ENCODE results near the gene FYB2. TPM values are rescaled to one million over a fixed set of nuclear protein-coding genes. Genes with fewer than 3 reads are reported as not detected.

Gene FYB2
- total RNA-seq, 1 donor from 2014 or later = 6.0 TPM

DNA sequence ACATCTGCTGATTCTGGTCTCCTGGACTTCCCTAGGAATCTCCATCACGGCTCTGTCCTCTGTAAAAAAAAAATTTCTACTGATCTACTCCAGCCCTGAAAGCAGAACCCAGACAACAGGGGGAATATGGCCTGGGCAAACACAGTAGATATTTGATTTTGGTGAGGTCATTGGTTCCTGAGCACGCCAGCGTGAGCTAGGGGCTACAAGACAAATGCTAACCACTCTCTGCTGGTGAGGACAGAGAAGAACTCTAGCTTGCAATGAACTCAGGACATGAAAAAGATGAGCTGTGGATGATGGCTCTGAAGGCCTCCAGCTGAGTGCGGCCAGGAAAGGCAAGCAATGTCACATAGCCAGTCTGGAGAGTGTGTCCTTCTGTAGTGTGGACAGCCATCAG, 17.2 kb upstream of the FYB2 start:
- no peak for DNase-seq (ENCODE audit: low spot score)
- intact Hi-C loops (cut with DNase I) = no loop called here

DNA sequence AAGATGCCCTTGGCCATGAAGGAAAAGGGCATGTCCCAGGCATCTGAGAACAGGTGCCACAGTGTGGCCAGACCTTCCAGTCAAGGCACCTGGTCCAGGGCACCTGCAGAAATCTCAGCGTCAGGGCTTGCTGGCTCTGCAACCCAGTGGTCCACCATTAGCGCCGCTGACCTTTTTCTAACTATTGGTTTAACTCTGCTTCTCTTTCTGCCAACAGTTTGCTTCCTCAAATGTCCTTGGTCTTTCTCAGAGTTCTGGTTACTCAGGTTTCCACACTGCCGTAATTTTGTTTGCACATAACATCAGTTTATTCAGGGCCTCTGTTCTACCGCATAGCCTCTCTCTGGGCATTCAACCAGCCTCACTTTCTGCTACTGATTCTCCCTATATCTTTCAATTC, 16.5 kb upstream of the FYB2 start:
- intact Hi-C loops (cut with DNase I) = no loop called here
- DNase-seq (ENCODE audit: low spot score) = no peak

DNA sequence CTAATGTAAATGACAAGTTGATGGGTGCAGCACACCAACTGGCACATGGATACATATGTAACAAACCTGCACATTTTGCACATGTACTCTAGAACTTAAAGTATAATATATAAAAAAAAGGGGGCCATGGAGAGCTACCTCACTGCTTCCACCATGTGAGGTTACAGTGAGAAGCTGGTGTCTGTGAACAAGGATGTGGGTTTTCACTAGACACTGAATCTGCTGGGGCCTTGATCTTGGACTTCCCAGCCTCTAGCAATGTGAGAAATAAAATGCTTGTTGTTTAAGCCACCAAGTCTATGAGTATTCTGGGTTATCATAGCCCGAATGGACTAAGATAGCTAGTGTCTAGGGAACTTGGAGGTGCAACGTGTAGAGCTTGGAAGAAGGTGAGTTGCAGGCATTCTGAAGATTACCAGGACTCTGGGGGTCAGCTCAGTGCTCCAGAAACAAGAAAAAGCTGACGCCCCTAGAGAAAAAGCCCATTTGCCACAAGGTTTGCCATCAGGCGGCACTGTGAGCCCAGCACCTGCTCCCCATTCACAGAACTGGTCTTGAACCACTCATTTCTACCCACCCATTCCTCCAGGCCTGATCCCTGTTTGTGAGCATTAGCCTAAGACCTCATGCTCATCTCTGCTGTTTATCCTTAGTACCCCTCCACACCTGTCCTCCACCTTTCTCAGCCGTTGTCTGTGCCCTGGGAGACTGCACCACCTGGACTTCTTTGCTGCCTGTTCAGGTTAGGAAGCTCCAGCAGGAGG, 15.1 kb upstream of the FYB2 start:
- intact Hi-C loops (cut with DNase I) = loop anchor here (5.0 kb wide), 4 partner anchors 133 to 1213 kb away; partner anchors contain the start of genes C8B and DAB1
- no peak for DNase-seq (ENCODE audit: low spot score)

DNA sequence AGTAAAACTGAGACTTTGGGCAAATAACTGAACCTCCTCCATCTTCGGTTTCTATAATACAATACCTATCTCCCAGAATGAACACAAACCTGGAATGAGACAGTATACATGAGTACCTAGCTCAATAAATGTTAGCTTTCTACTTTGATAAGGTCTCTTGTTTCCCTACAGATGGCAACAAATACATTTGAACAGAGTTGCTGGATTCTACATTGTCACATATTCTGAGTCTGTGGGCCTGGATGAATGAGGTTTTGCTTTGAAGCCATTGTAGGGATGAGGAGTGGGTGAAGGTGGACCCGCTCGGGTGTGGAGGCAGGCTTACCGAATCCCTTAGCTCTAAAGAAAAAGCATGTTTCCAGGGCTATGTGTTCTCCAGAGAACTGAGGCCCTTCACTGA, 13.9 kb upstream of the FYB2 start:
- intact Hi-C loops (cut with DNase I) = loop anchor here (2.0 to 5.0 kb wide), 5 partner anchors 134 to 1214 kb away; partner anchors contain the start of genes C8B and DAB1

DNA sequence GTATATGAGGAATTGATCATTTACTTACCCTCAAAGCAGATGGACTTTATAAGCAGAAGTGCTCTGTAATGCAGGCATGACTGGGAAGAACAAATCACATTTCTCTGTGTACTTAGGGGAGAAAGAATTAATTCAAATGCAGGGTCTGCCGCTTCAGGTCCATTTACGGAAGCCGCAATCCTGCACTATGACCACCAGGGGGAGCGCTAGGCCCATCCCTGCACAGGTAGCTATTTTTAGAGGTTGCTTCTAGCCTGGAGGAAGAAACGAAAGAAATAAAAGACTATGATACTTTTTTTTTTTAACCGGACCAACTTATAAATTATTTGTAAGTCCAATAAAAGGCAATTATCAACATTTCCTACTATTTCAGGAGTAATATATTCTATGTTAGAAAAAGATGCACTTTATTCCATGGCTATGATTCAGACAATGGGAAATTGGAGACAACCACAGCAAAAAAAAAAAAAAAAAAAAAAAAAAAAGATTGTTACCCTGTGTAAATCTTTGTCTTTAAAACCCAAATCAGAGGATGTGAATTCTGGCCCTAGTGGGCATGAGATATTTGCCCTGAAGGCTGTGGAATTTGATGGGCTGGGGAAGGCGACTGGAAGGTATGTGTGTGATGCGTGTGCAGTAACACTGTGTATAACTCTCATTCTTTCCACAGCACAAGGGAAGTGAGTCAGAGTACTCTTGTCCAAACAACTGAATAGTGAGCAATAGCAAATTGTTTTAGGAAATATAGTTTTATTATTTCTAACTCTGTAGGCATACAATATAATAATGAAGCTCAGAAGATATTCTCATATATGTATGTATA, 12.9 kb upstream of the FYB2 start:
- DNase-seq (ENCODE audit: low spot score) = no peak
- intact Hi-C loops (cut with DNase I) = loop anchor here (2.0 to 5.0 kb wide), 5 partner anchors 135 to 1215 kb away; partner anchors contain the start of genes C8B and DAB1

More for the DNA sequence above, 13.9 kb upstream of the FYB2 start:
- no peak for DNase-seq (ENCODE audit: low spot score)

DNA sequence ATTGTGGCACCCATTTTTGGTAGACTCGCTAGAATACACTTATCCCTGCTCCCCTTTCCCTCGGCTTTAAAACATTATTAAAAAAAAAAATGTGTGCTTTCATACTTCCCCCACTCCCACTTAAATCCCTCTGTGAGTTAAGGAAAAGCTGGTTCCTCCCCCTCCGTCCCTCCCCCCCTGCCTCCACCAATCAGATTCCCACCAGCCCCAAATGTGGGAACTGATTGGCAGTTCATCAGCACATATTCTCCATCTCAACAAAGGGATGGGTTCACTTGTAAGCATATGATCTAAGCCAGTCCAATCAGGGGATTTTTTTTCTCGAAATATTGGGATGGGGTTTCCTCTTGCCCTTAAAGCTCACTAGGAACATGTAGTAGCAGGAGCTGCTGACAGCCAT, 10.8 kb upstream of the FYB2 start:
- intact Hi-C loops (cut with DNase I) = loop anchor here (5.0 kb wide), 4 partner anchors 137 to 1217 kb away; partner anchors contain the start of genes C8B and DAB1
- DNase-seq (ENCODE audit: low spot score) = no peak

DNA sequence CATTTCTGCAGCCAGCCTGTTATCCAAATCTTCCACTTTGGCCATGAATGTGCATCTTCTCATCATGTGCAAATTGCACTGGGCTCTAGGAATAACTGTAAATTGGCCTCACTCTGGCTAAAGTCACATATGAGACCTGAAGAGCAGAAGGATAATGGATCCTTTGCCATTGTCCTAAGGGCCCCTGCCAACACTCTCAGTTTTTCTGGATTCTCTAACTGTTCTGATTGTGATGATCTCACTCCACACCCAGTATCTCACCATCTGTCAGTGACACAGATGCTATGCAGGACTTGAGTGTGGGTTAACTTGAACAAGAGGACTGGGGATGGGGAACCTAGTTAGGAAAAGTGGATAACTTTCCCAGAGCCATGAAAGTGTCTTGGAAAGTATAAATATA, 8.5 kb upstream of the FYB2 start:
- intact Hi-C loops (cut with DNase I) = no loop called here
- DNase-seq (ENCODE audit: low spot score) = no peak

DNA sequence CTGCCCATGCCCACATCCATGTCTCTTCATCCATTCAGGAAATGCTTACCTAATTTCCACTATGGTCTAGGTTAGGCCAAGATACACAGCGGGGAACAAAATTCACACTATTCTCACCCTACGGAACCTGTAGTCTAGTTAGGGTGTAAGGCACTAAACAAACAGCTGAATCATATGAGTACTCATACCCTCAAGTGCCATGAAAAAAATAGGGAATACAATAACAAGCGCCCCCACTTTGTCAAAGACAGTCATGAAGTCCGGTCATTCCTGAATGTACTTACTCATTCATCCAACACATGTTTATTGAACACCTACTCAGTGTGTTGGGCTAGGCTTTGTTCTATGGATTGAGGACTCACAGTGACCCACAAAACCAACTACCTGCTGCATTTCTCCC, 6.2 kb upstream of the FYB2 start:
- intact Hi-C loops (cut with DNase I) = no loop called here
- DNase-seq (ENCODE audit: low spot score) = no peak

DNA sequence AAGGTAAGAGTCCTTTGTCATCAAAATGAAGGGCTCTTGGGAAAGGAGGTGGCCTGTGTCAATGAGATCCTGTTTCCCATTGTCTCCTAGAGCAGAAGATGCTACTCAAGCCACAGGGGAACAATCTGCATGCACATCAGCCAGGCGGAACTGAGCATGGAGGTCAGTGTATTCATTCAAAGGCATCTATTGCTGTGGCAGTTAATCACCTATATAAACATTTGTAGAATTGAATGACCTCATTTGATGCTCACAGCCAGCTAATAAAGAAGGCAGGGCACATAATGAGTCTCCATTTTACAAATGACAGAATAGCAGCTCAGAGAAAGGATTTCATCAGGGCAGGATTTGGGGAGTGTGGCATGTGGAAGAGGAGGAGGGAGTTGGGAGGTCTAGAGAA, 5.7 kb upstream of the FYB2 start:
- DNase-seq (ENCODE audit: low spot score) = no peak
- intact Hi-C loops (cut with DNase I) = loop anchor here (5.0 kb wide), 3 partner anchors 118 to 1538 kb away; no protein-coding TSS in a partner anchor

DNA sequence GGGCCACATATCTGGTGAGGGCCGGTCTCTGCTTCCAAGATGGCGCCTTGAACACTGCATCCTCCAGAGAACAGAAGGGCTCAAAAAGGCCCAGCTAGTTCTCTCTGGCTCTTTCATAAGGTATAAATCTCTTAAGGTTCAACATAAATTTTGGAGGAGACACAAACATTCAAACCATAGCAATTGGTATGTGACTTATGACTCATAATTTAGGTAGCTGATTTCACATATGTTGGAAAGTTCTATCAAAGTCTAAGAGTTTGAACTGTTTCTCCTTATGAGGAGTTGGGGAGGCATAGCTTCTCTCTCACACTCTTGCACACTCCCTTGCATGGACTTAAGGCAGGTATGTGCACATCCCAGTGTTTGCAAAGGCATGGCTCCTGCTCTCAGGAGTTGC, 5.1 kb upstream of the FYB2 start:
- DNase-seq (ENCODE audit: low spot score) = no peak
- intact Hi-C loops (cut with DNase I) = loop anchor here (5.0 kb wide), 3 partner anchors 117 to 1537 kb away; no protein-coding TSS in a partner anchor

DNA sequence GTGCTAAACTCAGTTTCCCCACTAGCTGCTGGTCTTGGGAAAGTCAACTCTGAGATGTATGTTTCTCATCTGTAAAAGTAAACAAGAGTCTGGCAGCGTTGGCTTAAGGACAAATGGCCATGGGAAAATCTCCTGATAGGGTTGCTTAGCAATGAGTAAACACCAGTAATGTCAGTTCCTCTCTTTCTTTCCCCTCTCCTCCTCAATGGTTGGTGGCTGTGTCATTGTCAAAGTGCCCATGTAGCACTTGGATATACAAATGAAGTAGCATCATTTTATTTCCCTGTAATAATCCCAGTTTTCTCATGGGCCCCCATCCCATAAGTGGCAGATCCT, 2.2 kb upstream of the FYB2 start:
- intact Hi-C loops (cut with DNase I) = loop anchor here (2.0 to 5.0 kb wide), 4 partner anchors 63 to 1534 kb away; no protein-coding TSS in a partner anchor
- no peak for DNase-seq (ENCODE audit: low spot score)

DNA sequence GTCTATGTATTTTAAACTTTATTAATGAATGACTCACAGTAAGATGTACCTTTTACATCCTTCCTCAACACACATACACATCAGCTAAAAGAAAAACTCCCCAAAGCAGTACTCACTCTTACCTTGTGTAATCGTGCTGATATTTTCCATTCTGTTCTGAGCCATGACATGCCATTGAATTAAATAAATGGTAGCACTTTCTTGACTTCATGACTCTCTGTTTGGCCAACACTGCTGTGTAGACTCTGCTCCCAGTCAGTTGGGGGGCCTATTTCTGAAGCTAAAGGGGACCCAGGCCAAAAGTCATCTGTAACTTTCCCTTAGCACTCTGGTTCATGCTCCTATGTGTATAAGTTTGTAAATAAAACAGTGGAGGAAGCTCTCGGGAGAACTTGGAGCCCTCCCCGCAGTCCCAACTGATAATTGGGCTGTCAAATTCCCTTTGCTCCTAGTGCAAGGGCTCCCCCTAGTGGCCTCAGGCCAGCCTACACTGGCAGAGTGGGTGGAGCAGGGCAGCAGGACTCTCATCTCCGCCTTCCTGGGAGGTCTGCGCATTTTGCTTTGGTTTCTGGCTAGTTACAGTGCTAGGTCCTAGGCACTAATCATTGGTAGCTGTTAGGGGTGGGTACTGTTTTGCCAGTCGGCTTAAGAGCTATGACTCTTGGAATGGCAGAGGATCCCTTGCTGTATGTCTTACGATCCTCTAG, 1.7 kb upstream of the FYB2 start:
- DNase-seq (ENCODE audit: low spot score) = peak; percentile 78
- intact Hi-C loops (cut with DNase I) = loop anchor here (2.0 to 5.0 kb wide), 4 partner anchors 62 to 1534 kb away; no protein-coding TSS in a partner anchor

DNA sequence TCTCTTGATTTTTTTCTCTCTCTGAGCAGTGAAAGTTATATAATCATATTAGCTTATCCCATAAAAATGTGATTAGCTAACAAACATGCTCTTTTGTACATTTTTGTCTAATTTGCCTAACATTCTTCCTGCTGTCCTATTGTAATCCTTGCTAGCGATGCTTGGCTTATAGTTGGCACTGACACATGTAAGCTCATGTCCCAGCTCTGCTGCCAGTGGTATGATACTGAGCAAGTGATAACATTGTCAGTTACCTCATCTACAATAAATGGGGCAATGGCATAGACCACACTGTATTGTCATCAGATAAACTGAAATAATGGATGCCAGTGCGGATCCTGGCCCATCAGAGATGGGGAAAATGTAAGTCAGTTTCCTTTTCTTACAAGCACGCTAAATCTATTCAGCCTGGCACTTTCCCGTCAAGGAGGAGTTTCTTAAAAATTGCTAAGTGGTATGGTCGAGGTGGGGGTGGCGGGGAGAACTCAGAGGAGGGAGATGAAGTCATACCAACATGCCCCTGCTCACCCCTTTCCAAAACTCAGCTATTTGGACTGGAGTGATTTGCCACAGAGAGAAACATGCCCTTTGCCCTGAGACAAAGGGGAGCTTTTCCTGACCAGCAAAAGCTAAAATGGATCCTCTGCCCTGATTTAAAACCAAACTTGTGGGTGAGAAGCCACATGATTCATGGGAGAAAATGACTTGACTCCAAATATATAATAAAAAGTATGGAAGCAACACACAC, 1.3 kb downstream of the FYB2 start:
- intact Hi-C loops (cut with DNase I) = loop anchor here (2.0 to 5.0 kb wide), 2 partner anchors 21 to 171 kb away; partner anchors contain the start of gene PRKAA2
- no peak for DNase-seq (ENCODE audit: low spot score)

DNA sequence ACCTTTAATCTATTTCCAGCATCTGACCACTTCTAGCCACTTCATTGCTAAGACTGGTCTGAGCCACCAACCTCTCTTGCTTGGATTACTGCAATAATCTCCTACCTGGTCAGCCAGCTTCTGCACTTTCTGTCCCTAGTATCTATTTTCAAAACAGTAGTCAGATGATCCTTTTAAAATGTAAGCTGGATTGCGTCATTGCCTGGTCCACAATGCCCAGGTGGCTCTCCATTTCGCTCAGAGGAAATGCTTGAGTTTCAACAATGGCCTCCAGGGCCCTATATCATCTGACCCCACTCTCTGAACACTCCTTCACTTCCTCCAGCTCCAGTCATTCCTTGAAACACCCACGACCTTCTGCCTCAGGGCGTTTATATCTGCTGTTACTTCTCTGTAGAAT, 2.3 kb downstream of the FYB2 start:
- no peak for DNase-seq (ENCODE audit: low spot score)
- intact Hi-C loops (cut with DNase I) = loop anchor here (5.0 kb wide), 1 partner anchor 170 kb away; the partner anchor contains the start of gene PRKAA2

DNA sequence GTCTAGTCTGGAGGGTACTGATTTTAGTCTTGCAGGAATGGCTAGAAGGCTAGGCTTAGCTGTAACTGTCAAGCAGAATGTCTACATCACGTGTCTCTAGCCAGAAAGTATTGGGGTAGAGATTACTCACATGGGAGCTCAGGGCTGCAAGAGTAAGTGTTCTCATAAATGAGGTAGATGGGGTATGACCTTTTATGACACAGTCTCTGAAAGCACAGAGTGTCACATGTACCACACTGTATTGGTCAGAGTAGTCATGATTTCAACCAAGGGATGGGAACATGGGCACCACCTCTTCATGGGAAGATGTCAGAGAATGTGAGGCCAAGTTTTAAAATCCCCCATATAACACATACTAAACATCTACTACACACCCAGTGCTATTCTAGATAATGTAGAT, 2.9 kb downstream of the FYB2 start:
- intact Hi-C loops (cut with DNase I) = loop anchor here (5.0 kb wide), 1 partner anchor 169 kb away; the partner anchor contains the start of gene PRKAA2

DNA sequence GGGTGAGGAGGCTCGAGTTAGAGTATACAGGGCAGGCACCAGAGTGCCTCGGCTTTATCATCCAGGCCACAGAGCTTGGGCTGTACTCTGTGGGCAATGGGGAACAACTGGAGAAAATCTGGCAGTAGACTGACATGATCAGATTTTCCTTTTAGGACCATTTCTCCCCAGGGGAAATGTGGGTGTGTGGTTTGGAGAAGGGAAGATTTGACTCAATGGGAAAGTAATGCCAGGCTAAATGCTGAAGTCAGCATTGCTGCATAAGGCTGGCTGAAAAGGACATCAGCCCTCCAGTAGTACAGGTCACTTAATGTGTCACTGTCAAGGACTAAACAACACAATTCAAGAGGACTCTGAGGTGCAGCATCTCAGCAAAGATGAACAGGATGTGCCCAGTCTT, 5.0 kb downstream of the FYB2 start:
- DNase-seq (ENCODE audit: low spot score) = no peak
- intact Hi-C loops (cut with DNase I) = no loop called here

More for the DNA sequence above, 2.9 kb downstream of the FYB2 start:
- no peak for DNase-seq (ENCODE audit: low spot score)

DNA sequence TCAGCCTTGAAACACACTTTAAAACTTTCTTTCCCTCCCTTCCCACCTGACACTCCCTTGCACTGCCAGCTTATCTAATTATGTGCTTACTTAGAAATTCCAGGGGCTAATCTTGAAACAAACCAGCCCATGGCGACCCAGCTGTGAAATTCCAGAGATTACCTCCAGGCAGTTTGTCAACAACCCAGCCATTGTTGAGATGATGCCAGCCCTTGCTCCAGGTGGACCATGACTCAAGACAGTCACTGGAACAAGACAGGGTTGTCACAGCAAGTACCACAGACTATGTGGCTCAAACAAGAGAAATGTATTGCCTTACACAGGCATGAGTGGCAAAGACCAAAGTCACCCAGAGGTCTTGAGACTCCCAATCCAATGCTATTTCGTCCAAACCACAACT, 7.9 kb downstream of the FYB2 start:
- DNase-seq (ENCODE audit: low spot score) = no peak

DNA sequence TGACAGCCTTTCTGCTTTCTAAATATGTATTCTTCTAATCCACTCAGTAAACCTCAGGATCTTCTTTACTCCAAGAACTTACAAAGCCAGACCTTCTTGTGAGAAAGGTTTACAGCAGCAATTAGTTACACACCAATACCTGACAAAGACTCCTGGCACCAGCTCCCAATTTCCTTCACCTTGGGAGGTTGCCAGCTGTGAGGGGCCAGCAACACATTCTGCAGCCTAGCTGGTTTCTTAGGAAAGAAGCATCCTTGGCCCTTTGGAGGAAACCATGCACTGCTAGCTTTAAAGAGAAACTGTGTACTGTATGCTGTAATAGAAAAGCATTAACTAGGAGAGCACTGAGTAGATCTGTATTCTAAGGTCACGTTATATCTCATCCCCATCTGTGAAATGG, 10.8 kb downstream of the FYB2 start:
- intact Hi-C loops (cut with DNase I) = no loop called here
- no peak for DNase-seq (ENCODE audit: low spot score)

More for the DNA sequence above, 7.9 kb downstream of the FYB2 start:
- intact Hi-C loops (cut with DNase I) = no loop called here

DNA sequence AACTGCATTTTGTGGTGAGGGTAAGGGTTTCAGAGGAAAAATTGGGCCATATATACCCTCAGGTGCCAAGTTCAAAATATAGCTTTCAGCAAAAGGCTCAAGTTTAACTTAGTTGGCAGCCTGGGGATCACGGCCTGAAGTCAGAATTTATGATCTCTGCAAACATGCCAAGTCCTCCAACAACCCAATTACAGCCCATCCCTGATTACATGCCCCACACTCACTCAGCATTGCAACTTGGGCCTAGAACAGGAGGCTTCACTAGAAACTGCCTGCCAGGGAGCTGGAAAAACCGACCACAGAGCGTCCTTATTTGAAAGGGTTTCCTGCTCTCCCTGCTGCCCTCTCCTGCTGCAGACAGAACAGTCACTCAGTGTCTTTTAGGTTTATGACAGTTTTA, 12.4 kb downstream of the FYB2 start:
- DNase-seq (ENCODE audit: low spot score) = no peak
- intact Hi-C loops (cut with DNase I) = no loop called here

Data from cardiac septum (tissue), 1 donor.